Effector memory CD4-positive, alpha-beta T cell (primary cell): ENCODE data around the gene PUM1.
"Not testable (repeated sequence)": the region's sequence is repeated elsewhere in the genome, so short reads cannot be mapped to it uniquely, and the experiment has no call there.

ENCODE experiments used
- DNase-seq, 3 donors: peaks; one replicate each; pipeline ENCODE4 v3.0.0-alpha.2; 2020
- H3K27ac ChIP-seq: 2 replicates; pipeline ENCODE4 v1.7.0; 2013; ENCODE audit warnings: mild to moderate bottlenecking, low read length, moderate library complexity; ENCODE audit not compliant: insufficient read depth, poor library complexity, severe bottlenecking
- H3K27me3 ChIP-seq: replicated peaks from 2 replicates; pipeline ENCODE4 v1.7.0; 2013; ENCODE audit warnings: mild to moderate bottlenecking, low read length; ENCODE audit not compliant: insufficient read depth, control insufficient read depth, poor library complexity, severe bottlenecking
- H3K36me3 ChIP-seq: 2 replicates; pipeline ENCODE4 v1.7.0; 2013; ENCODE audit warnings: mild to moderate bottlenecking, low read length, moderate library complexity; ENCODE audit not compliant: control insufficient read depth, insufficient read depth
- H3K4me1 ChIP-seq: 2 replicates; pipeline ENCODE4 v1.7.0; 2013; ENCODE audit warnings: low read length, mild to moderate bottlenecking; ENCODE audit not compliant: control insufficient read depth, insufficient read depth, poor library complexity, severe bottlenecking
- H3K4me3 ChIP-seq: 2 replicates; pipeline ENCODE4 v1.7.0; 2013; ENCODE audit warnings: low read length, low read depth, mild to moderate bottlenecking; ENCODE audit not compliant: insufficient read depth, poor library complexity, severe bottlenecking
- H3K9me3 ChIP-seq: 2 replicates; pipeline ENCODE4 v1.7.0; 2013; ENCODE audit warnings: mild to moderate bottlenecking, low read length, moderate library complexity; ENCODE audit not compliant: control insufficient read depth

Gene PUM1

DNA sequence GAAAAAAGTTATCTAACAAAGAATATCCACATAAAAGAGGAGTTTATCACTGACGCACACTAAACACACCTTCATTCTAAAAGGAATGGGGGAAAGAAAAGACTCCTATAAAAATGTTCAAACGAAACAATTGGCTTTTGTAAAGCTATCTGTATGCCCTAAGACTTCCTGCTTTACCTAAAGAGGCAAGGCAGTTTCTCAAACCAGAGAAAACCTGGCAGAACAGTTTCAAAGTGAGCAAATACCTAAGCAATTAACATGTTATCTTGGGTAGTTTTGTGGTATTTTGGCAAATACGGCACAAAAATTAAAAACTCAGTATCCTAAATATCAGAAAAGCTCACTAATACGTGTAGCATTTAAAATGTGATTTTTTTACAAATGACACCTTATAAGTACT is 1.9 kb downstream of the PUM1 start:
- no peak for DNase-seq
- Histone ChIP-seq H3K27ac (peak overlapping the region; percentile 87), H3K27me3 (no peaks in the 10 kb centered on the region), H3K4me1 (peaks cover 31% of the 10 kb centered on the region), H3K9me3 (no peaks in the 10 kb centered on the region), H3K36me3 (peaks cover 8% of the 10 kb centered on the region), H3K4me3 (peak overlapping the region; percentile 76)

DNA sequence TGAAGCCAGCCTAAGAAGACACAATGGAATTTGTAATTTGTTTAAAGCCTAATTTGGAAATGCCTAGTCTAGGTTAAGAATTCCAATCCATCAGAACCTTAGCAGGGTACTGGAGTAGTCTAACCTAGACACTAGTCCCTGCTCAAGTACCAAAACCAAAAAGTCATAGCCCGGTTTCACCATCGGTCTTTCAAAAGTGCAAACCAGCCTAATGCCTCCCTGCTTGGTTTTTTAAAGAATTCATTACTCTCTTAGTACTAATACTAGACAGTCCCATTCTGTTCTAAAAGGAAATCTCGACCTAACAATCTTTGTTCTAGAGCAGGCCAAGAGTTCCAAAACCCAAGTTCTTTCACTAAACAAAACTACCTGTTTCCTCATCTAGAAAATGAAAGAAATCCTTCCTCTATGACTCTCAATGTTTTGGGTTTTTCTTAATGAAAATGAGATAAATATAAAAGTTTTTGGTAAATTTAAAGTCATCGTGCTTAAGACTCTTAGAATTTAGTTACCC is 2.6 kb downstream of the PUM1 start:
- DNase-seq: no peak
- H3K4me1 ChIP-seq: peaks cover 36% of the 10 kb centered on the region
- H3K27ac ChIP-seq: peak overlapping the region; percentile 87
- H3K9me3 ChIP-seq: no peaks in the 10 kb centered on the region
- H3K36me3 ChIP-seq: peaks cover 8% of the 10 kb centered on the region
- H3K4me3 ChIP-seq: peak overlapping the region; percentile 76
- no peaks in the 10 kb centered on the region for H3K27me3 ChIP-seq

DNA sequence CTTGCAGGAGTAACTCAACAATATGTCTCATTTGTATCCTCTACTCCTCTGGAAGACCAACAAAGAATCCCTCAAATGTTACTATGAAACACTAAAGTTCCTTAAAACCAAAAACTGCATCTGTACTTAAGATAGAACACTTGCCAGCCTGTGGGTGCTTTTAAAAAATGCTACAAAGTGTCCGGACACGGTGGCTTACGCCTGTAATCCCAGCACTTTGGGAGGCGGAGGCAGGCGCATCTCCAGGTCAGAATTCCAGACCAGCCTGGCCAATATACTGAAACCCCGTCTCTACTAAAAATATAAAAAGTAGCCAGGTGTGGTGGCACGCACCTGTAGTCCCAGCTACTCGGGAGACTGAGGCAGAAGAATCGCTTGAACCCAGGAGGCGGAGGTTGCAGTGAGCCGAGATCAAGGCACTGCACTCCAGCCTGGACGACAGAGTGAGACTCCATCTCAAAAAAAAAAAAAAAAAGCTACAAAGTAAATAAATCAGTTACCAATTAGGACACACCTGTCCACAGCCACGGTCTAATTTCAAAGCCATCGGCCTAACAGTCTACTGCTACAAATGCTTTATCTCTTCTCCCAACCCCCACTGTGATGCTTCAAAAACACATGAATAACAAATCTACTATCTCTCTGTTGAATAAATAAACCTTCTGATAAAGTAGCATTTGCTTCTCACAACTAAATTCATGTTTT is 3.2 kb downstream of the PUM1 start:
- not testable (repeated sequence) for DNase-seq
- Histone ChIP-seq H3K4me1 (peaks cover 40% of the 10 kb centered on the region), H3K27ac (peak overlapping the region; percentile 87)

DNA sequence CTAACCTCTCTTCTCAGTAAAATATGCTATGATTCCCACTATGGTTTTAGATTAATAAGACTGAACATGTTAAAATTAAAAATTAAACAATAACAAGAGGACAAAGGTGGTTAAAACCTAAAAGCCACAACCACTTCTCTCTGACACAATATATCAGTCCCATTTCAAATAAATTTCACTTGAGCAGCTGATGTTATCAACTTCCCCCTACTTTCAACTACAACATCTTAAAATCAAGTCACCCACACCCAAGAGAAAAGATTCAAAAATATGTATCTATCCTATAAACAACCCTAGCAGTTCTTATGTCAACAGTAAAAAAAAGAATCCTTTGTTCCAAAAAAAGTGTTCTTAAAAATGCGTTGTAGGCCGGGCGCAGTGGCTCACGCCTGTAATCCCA is 7.5 kb downstream of the PUM1 start:
- H3K27me3 ChIP-seq: no peaks in the 10 kb centered on the region
- no peak overlapping the region for H3K27ac ChIP-seq
- no peak for DNase-seq
- H3K4me1 ChIP-seq: peaks cover 62% of the 10 kb centered on the region
- H3K9me3 ChIP-seq: no peaks in the 10 kb centered on the region
- no peak overlapping the region for H3K4me3 ChIP-seq
- peaks cover 19% of the 10 kb centered on the region for H3K36me3 ChIP-seq

More for the DNA sequence above, 3.2 kb downstream of the PUM1 start:
- H3K9me3 ChIP-seq, H3K36me3 ChIP-seq, H3K27me3 ChIP-seq: not testable (repeated sequence)
- H3K4me3 ChIP-seq: peak overlapping the region; percentile 76

- H3K36me3 ChIP-seq: peaks cover 19% of the 10 kb centered on the region
- H3K4me3 ChIP-seq: no peak overlapping the region
- H3K9me3 ChIP-seq: no peaks in the 10 kb centered on the region
- peaks cover 49% of the 10 kb centered on the region for H3K4me1 ChIP-seq
- H3K27me3 ChIP-seq: no peaks in the 10 kb centered on the region
- H3K27ac ChIP-seq: no peak overlapping the region
- no peak for DNase-seq
Observed at GRCh38 chr1:31055953-31056352, 9.6 kb downstream of the PUM1 start.

- Histone ChIP-seq H3K27ac (no peak overlapping the region), H3K36me3 (peaks cover 20% of the 10 kb centered on the region), H3K4me1 (peaks cover 49% of the 10 kb centered on the region), H3K9me3 (no peaks in the 10 kb centered on the region), H3K4me3 (no peak overlapping the region), H3K27me3 (no peaks in the 10 kb centered on the region)
- no peak for DNase-seq
Observed at GRCh38 chr1:31055501-31055900, 10.0 kb downstream of the PUM1 start.

GRCh38 chr1:31054958-31055481 is 10.5 kb downstream of the PUM1 start:
- Histone ChIP-seq H3K4me1 (peaks cover 49% of the 10 kb centered on the region), H3K9me3 (no peaks in the 10 kb centered on the region), H3K4me3 (no peak overlapping the region), H3K27ac (no peak overlapping the region), H3K27me3 (no peaks in the 10 kb centered on the region), H3K36me3 (peaks cover 24% of the 10 kb centered on the region)
- no peak for DNase-seq

- Histone ChIP-seq H3K4me1 (peaks cover 42% of the 10 kb centered on the region), H3K27me3 (no peaks in the 10 kb centered on the region), H3K4me3 (no peak overlapping the region), H3K36me3 (peaks cover 23% of the 10 kb centered on the region), H3K27ac (no peak overlapping the region), H3K9me3 (no peaks in the 10 kb centered on the region)
- no peak for DNase-seq
Observed at GRCh38 chr1:31054349-31054748, 11.2 kb downstream of the PUM1 start.

- H3K27ac ChIP-seq: not testable (repeated sequence)
Observed at GRCh38 chr1:31052613-31053012, 12.9 kb downstream of the PUM1 start.

DNA sequence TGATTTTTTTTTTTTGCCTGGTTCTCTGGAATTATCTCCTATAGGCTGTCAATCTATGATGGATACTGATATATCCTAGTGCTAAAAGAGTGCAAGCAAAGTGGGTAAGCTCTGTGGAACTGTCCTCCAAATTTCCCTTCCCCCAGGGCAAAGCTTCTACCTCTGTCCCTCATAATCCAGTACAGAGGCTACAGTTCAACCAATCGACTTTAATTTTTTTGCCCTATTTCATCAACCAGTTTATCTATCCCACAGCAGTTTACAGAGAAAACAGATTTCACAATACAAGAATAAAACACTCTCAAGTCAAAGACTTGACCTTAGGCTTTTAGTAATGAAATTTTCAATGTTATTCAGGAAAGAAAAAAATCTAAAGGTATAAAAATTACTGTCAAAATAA is 13.9 kb downstream of the PUM1 start:
- Histone ChIP-seq H3K4me3 (no peak overlapping the region), H3K36me3 (peaks cover 13% of the 10 kb centered on the region), H3K27me3 (no peaks in the 10 kb centered on the region), H3K27ac (no peak overlapping the region), H3K4me1 (peaks cover 19% of the 10 kb centered on the region), H3K9me3 (no peaks in the 10 kb centered on the region)
- no peak for DNase-seq

More at GRCh38 chr1:31052613-31053012, 12.9 kb downstream of the PUM1 start:
- not testable (repeated sequence) for H3K4me3 ChIP-seq, H3K9me3 ChIP-seq, H3K27me3 ChIP-seq, DNase-seq
- Histone ChIP-seq H3K4me1 (peaks cover 27% of the 10 kb centered on the region), H3K36me3 (peaks cover 16% of the 10 kb centered on the region)
